HPDE6-E6E7 (cell line): ENCODE data around the gene CNTROB.
A peak's percentile ranks its signal among the peaks of the same experiment; 100 is the strongest.

Experiments
- DNase-seq: peaks from one replicate; pipeline ENCODE4 v3.0.0; 2011; ENCODE audit warnings: missing footprints; ENCODE audit errors: extremely low spot score

CNTROB gene

GRCh38 chr17:7931709-7932482 lies at the start of gene CNTROB, which contains the start of gene TRAPPC1:
Gene CNTROB, plus strand, starts transcription at chr17:7932206. Its CDS starts 874 bp downstream, at chr17:7933080.
Gene TRAPPC1, minus strand, starts transcription at chr17:7931946. Its CDS starts 117 bp downstream, at chr17:7931829.
- DNase-seq: peak; percentile 99

- DNase-seq: no peak
These were observed 49.4 kb upstream of the CNTROB start for GRCh38 chr17:7882629-7883028.

- DNase-seq: no peak
These were observed 48.1 kb upstream of the CNTROB start for GRCh38 chr17:7883781-7884386.

- no peak for DNase-seq
These were observed 47.2 kb upstream of the CNTROB start for GRCh38 chr17:7884581-7885366.

- no peak for DNase-seq
These were observed 46.4 kb upstream of the CNTROB start for GRCh38 chr17:7885367-7886226.

GRCh38 chr17:7886227-7887037 lies 45.6 kb upstream of the CNTROB start:
- DNase-seq: peak; percentile 20

- DNase-seq: no peak
These were observed 44.9 kb upstream of the CNTROB start for GRCh38 chr17:7887038-7887481.

- peak; percentile 79 for DNase-seq
These were observed 44.4 kb upstream of the CNTROB start for GRCh38 chr17:7887482-7888183.

GRCh38 chr17:7888184-7888920 lies 43.7 kb upstream of the CNTROB start, which contains the start of gene CHD3:
Gene CHD3, plus strand, starts transcription at chr17:7888789. Its CDS starts 212 bp downstream, at chr17:7889001.
- peak; percentile 78 for DNase-seq

- peak; percentile 69 for DNase-seq
These were observed 42.6 kb upstream of the CNTROB start for GRCh38 chr17:7889166-7889955.

- DNase-seq: no peak
These were observed 38.7 kb upstream of the CNTROB start for GRCh38 chr17:7893187-7893880.

GRCh38 chr17:7894226-7894625 lies 37.8 kb upstream of the CNTROB start:
- DNase-seq: no peak

GRCh38 chr17:7894866-7895265 lies 37.1 kb upstream of the CNTROB start:
- DNase-seq: no peak

- no peak for DNase-seq
These were observed 34.9 kb upstream of the CNTROB start for GRCh38 chr17:7897090-7897489.

GRCh38 chr17:7897773-7898172 lies 34.2 kb upstream of the CNTROB start:
- DNase-seq: no peak

GRCh38 chr17:7903154-7904103 lies 28.6 kb upstream of the CNTROB start:
- DNase-seq: no peak
